NT2/D1 (cell line): ENCODE results near the gene RNFT1.
"Not testable (repeated sequence)": the region's sequence is repeated elsewhere in the genome, so short reads cannot be mapped to it uniquely, and the experiment has no call there.

Source experiments
- SUZ12 ChIP-seq: IDR thresholded peaks from 2 replicates; pipeline ENCODE4 v1.6.1; 2011; ENCODE audit not compliant: insufficient read length, insufficient read depth; ENCODE audit errors: extremely low read depth
- ZNF274 ChIP-seq: IDR thresholded peaks from 2 replicates; pipeline ENCODE4 v1.6.1; 2011; ENCODE audit warnings: mild to moderate bottlenecking, low read depth, low read length

- not testable (repeated sequence) for TF ChIP-seq SUZ12, ZNF274
Measured at GRCh38 chr17:59946433-59946832, 18.1 kb downstream of the RNFT1 start.
